NCI-H446 (cell line): ENCODE data around the gene MYOD1.

ENCODE experiments used
- DNase-seq, 2 experiments: peaks; one replicate each; lab custom pipeline; 2025; lab: John Stamatoyannopoulos, UW

Gene MYOD1

GRCh38 chr11:17771415-17771814 is 52.0 kb downstream of the MYOD1 start:
- no peak for DNase-seq
